HG02938 (cell line): ENCODE measurements around the gene PCDHGA5.
"Not testable (repeated sequence)": the region's sequence is repeated elsewhere in the genome, so short reads cannot be mapped to it uniquely, and the experiment has no call there.

Experiments used
- ATAC-seq: cut with Tn5 transposase; IDR thresholded peaks from one replicate; pipeline ENCODE4 v1.9.1; 2021; ENCODE audit warnings: mild to moderate bottlenecking, moderate library complexity; ENCODE audit not compliant: unreplicated experiment

The PCDHGA5 gene

GRCh38 chr5:141363952-141364660, at the start of gene PCDHGA5:
Gene PCDHGA5 (plus strand): TSS chr5:141364162. CDS start chr5:141364331, 169 bp downstream.
- ATAC-seq = no peak

DNA sequence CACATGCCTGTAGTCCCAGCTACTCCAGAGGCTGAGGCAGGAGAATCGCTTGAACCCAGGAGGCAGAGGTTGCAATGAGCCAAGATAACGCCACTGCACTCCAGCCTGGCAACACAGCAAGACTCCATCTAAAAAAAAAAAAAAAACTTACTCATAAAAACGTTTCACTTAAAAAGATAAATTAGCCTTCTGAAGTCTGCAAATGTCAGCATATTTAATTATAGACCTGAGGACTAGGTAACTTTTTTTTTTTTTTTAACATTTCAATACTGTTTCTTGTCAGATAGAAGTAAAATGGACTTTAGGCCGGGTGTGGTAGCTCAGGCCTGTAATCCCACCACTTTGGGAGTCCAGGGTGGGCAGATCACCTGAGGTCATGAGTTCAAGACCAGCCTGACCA, 47.0 kb upstream of the PCDHGA5 start:
- not testable (repeated sequence) for ATAC-seq

GRCh38 chr5:141319202-141319601, 44.8 kb upstream of the PCDHGA5 start:
- no peak for ATAC-seq

DNA sequence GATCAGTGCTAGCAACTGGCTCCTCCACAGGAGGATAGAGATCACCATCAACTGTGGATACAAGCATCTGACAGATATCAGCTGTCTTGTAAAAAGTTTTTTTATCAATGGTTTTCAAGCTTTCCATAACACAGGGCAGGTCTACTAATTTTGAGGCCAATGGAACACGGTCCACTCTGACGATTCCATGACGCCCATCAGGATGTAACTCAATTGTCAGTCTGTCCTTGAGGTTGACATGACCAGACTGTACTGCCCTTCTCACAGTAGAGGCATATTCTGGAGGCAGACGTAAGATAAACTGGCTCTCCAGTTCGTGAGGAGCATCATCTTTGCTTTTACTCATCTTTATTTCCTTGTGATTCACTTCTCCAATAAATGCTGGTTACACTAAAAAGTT, 44.3 kb upstream of the PCDHGA5 start:
- no peak for ATAC-seq

DNA sequence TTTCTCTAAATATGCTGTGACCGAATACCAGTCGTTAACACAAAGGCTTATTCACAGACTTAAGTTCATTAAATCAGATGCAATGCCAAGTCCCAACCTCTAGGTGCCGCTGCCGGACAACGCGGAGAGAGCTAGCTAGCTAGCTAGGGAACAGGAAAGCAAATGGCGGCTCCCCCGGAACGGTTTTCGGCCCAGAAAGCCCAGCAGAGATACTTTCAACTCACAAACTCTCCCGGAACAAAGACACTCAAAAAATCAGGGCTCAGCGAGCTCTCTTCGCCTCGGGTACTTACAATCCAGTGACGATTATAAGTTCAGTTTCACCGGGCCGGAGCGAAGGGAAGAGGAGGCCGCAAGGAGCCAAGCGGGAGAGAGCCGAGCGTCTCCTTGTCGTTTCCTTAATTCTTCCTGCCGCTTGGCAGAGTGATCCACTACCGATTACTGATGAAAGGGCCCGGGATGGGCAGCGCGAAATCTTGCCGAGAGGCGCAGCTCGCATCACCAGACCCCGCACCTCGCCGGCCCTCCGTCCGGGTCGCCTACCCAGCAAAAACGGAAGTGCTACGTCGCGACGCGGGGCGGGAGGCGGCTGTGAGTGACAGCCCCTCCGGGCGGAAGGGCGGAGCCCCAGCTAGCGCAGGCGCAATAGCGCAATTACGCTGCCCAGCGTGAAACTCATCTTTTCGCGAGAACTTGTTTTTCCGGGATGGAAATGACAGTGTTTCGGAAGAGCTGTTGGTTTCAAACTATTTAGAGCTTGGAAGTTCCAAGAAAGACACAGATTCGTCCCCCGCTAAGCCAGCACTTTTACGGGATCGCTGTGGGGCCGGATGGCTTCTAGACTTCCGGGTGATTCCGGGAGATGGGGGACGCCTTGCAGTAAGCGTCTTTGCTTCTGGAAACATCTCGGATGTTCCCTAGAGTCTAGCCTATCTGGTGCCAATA, 43.5 kb upstream of the PCDHGA5 start, which contains the start of gene TAF7:
TAF7 (minus strand) TSS at position 560 of the 945 bp plus-strand sequence. CDS start 740 bp downstream, outside the sequence.
- peak; percentile 91 for ATAC-seq

DNA sequence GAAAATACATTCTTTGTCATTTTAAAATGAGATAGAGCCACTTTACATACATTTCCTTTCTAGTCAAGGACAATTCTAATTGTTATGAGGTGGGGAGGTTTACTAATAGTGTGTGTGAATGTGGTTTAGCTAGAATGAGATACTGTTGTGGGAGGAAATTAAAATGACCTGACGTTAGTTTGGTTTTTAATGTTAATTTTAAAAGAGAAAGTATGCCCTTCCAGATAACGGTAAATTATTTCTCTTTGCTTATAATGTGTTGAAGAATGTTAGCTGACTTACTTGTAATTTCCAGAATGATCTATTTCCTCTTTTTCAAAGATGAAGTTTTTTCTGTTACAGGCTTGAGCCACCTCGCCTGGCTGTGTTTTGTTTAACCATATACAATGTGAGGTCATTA, 41.7 kb upstream of the PCDHGA5 start:
- ATAC-seq = no peak

DNA sequence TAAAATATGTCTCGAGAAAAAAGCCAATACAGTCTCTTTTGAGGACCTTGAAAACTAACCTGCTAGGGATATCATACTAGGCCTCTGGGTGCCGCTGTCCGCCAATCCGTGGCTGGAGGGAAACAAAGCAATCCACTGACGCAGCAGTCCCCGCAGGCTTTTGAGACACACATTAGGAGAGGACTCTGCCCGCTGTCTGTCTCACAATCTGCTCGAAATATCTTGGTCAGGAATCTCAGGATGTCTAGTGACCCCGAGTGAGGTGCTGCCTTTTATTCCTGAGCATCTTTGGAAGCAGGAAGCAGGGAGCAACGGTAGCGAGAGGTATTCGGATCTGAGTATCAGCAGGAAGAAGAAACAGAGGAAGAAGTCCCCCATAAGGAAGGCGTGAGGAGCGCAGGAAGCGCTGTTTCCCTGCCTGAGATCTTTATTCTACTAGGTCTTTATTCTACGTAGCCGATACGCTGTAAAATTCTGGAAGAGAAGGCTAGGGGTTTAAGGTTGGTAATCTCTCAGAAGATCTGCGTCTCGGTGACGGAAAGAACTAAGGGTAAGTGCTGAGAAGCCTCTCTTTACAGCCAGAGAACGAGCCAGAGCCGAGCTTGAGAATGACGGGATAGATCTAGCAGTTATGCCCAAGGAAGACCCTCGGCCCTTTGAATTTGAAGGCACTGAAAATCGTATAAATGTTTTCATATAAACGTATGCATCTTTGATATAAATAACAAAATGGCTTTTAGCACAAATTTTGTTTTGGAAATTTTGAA, 37.7 kb upstream of the PCDHGA5 start:
- peak; percentile 82 for ATAC-seq

GRCh38 chr5:141328231-141328630, 35.7 kb upstream of the PCDHGA5 start:
- no peak for ATAC-seq

DNA sequence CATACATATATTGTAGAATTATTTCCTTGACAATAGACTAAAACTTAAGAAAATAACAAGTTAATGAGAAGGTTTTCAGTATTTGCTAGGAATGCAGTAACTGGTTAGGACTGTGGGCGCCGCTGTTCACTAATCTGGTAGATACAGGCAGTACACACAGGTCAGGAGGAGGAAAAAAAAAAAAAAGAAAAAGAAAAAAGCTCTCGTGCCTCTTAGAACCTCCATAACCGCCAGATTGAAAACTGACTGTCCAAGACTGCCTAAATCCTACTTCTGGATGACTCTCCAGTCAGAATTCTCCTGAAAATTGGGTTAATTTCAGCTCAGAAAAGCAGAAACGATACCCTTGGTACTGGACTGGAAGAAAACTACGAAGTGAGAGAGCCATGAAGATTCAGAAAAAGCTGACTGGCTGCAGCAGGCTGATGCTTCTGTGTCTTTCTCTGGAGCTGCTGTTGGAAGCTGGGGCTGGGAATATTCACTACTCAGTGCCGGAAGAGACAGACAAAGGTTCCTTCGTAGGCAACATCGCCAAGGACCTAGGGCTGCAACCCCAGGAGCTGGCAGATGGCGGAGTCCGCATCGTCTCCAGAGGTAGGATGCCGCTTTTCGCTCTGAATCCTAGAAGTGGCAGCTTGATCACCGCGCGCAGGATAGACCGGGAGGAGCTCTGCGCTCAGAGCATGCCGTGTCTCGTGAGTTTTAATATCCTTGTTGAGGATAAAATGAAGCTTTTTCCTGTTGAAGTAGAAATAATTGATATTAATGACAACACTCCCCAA, 33.5 kb upstream of the PCDHGA5 start, which contains the start of gene PCDHGA1:
PCDHGA1 (plus strand) TSS at position 216 of the 782 bp plus-strand sequence.
- no peak for ATAC-seq

DNA sequence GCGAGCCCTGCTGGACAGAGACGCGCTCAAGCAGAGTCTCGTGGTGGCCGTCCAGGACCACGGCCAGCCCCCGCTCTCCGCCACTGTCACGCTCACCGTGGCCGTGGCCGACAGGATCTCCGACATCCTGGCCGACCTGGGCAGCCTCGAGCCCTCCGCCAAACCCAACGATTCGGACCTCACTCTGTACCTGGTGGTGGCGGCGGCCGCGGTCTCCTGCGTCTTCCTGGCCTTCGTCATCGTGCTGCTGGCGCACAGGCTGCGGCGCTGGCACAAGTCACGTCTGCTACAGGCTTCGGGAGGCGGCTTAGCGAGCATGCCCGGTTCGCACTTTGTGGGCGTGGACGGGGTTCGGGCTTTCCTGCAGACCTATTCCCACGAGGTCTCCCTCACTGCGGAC, 31.4 kb upstream of the PCDHGA5 start:
- ATAC-seq = not testable (repeated sequence)

GRCh38 chr5:141338538-141339306, 25.2 kb upstream of the PCDHGA5 start, which contains the start of gene PCDHGA2:
Gene PCDHGA2 (plus strand): TSS chr5:141338760.
- no peak for ATAC-seq

DNA sequence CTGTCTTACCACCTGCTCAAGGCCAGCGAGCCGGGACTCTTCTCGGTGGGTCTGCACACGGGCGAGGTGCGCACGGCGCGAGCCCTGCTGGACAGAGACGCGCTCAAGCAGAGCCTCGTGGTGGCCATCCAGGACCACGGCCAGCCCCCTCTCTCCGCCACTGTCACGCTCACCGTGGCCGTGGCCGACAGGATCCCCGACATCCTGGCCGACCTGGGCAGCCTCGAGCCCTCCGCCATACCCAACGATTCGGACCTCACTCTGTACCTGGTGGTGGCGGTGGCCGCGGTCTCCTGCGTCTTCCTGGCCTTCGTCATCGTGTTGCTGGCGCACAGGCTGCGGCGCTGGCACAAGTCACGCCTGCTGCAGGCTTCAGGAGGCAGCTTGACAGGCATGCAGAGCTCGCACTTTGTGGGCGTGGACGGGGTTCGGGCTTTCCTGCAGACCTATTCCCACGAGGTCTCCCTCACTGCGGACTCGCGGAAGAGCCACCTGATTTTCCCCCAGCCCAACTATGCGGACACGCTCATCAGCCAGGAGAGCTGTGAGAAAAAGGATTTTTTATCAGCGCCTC, 23.1 kb upstream of the PCDHGA5 start:
- not testable (repeated sequence) for ATAC-seq

GRCh38 chr5:141342773-141343172, 21.2 kb upstream of the PCDHGA5 start:
- no peak for ATAC-seq

- ATAC-seq = no peak
Observed at GRCh38 chr5:141343242-141343952, 20.6 kb upstream of the PCDHGA5 start, which contains the start of gene PCDHGA3. Gene PCDHGA3 (plus strand): TSS chr5:141343829. CDS start chr5:141344034, 205 bp downstream.

- no peak for ATAC-seq
Observed at GRCh38 chr5:141343953-141344463, 20.0 kb upstream of the PCDHGA5 start.

DNA sequence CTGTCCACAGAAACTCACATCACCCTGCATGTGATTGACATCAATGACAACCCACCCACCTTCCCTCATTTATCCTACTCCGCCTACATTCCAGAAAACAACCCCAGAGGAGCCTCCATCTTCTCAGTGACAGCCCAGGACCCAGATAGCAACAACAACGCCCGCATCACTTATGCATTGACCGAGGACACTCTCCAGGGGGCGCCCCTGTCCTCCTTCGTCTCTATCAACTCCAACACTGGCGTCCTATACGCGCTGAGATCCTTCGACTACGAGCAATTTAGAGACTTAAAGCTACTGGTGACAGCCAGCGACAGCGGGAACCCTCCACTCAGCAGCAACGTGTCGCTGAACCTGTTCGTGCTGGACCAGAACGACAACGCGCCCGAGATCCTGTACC, 18.6 kb upstream of the PCDHGA5 start:
- no peak for ATAC-seq

GRCh38 chr5:141346017-141346416, 17.9 kb upstream of the PCDHGA5 start:
- ATAC-seq = not testable (repeated sequence)
